Esophagus muscularis mucosa (tissue), 3 donors: ENCODE results near the gene ATP4B.

Experiments used
- CTCF ChIP-seq, 3 experiments: fragments of 200-600 bp in 2 of 3; fragments of 450-650 bp in 1 of 3; sonication (generic) in 2 of 3; IDR thresholded peaks; one replicate each; pipeline ENCODE4 v1.5.1; 2017 to 2019; ENCODE audit warnings: antibody characterized with exemption in 3 of 3, mild to moderate bottlenecking in 2 of 3, moderate library complexity in 1 of 3
- POLR2AphosphoS5 ChIP-seq, 2 donors: sonication (generic); formaldehyde crosslinking; IDR thresholded peaks; one replicate each; pipeline ENCODE4 v1.6.1; 2017; ENCODE audit warnings: antibody characterized with exemption in 2 of 2

GRCh38 chr13:113668491-113668971 lies 10.5 kb upstream of the ATP4B start:
- TF ChIP-seq CTCF (IDR thresholded peaks at IDR 0.05), result no peak
- TF ChIP-seq POLR2AphosphoS5 (IDR thresholded peaks at IDR 0.05), result no peak
